Fibroblast of lung (primary cell): ENCODE results near the gene TMED9. TPM values are rescaled to one million over a fixed set of nuclear protein-coding genes. Genes with fewer than 3 reads are reported as not detected.
"Not testable (repeated sequence)": the region's sequence is repeated elsewhere in the genome, so short reads cannot be mapped to it uniquely, and the experiment has no call there.

Source experiments
- DNase-seq, 2 donors: peaks; one replicate each; pipeline versions ENCODE4 v3.0.0 to v3.0.0-alpha.2; 2010; ENCODE audit warnings: low read depth in 2 of 2
- H2AFZ ChIP-seq: 2 replicates; pipeline ENCODE4 v1.5.1; 2012; ENCODE audit warnings: low read length, control low read depth, inconsistent platforms
- H3K27ac ChIP-seq: 2 replicates; pipeline ENCODE4 v1.5.1; 2011; ENCODE audit warnings: low read length, control low read depth; ENCODE audit not compliant: insufficient read depth
- H3K27me3 ChIP-seq: 2 replicates; pipeline ENCODE4 v1.5.1; 2011; ENCODE audit warnings: mild to moderate bottlenecking, low read length; ENCODE audit not compliant: control insufficient read depth, insufficient read depth
- H3K36me3 ChIP-seq: 2 replicates; pipeline ENCODE4 v1.5.1; 2011; ENCODE audit warnings: low read length; ENCODE audit not compliant: control insufficient read depth, insufficient read depth
- H3K4me1 ChIP-seq: 2 replicates; pipeline ENCODE4 v1.5.1; 2011; ENCODE audit warnings: low read length; ENCODE audit not compliant: control insufficient read depth, insufficient read depth; ENCODE audit errors: extremely low read depth
- H3K4me2 ChIP-seq: 2 replicates; pipeline ENCODE4 v1.5.1; 2011; ENCODE audit warnings: low read length, control low read depth; ENCODE audit not compliant: insufficient read depth; ENCODE audit errors: extremely low read depth
- H3K4me3 ChIP-seq, 4 experiments: fragments of 200-600 bp in 1 of 4; sonication (generic) in 1 of 4; replicated peaks in 1 of 4; 2 replicates each; pipeline ENCODE4 v1.5.1; 2011 to 2016; ENCODE audit warnings: low read length in 4 of 4, low read depth in 3 of 4, mild to moderate bottlenecking in 3 of 4, control low read depth in 2 of 4, inconsistent platforms in 1 of 4, mixed read lengths in 1 of 4; ENCODE audit not compliant: insufficient read depth in 1 of 4; ENCODE audit errors: control extremely low read depth in 1 of 4
- H3K79me2 ChIP-seq: 2 replicates; pipeline ENCODE4 v1.5.1; 2012; ENCODE audit warnings: mild to moderate bottlenecking, low read length, inconsistent platforms; ENCODE audit not compliant: control insufficient read depth, insufficient read depth
- H3K9ac ChIP-seq: 2 replicates; pipeline ENCODE4 v1.5.1; 2011; ENCODE audit warnings: mild to moderate bottlenecking, low read length, control low read depth; ENCODE audit not compliant: insufficient read depth
- H3K9me3 ChIP-seq: 2 replicates; pipeline ENCODE4 v1.5.1; 2012; ENCODE audit warnings: low read depth, low read length; ENCODE audit not compliant: control insufficient read depth, insufficient read depth
- H4K20me1 ChIP-seq: 2 replicates; pipeline ENCODE4 v1.5.1; 2011; ENCODE audit warnings: low read length; ENCODE audit not compliant: control insufficient read depth, insufficient read depth; ENCODE audit errors: extremely low read depth
- CTCF ChIP-seq, 2 donors: IDR thresholded peaks in 1 of 2; conservative IDR thresholded peaks in 1 of 2; 1 replicate in 1 of 2; 2 replicates in 1 of 2; pipeline ENCODE4 v1.5.1; 2011 to 2012; ENCODE audit warnings: low read length in 2 of 2, control low read depth in 1 of 2, inconsistent platforms in 1 of 2, low read depth in 1 of 2, mild to moderate bottlenecking in 1 of 2
- EZH2 ChIP-seq: IDR thresholded peaks from 2 replicates; pipeline ENCODE4 v1.5.1; 2012; ENCODE audit warnings: low read length, control low read depth, mild to moderate bottlenecking; ENCODE audit errors: missing control alignments
- polyA plus RNA-seq, 2 donors: library from polyadenylated mRNA; depleted of rRNA in 1 of 2; stranded (reverse) in 1 of 2; unstranded in 1 of 2; fragments of >200 nt; gene quantifications; 2 replicates each; pipeline ENCODE4 v1.2.1, GENCODE V29; 2011 to 2012; ENCODE audit warnings: missing spikeins in 1 of 2
- total RNA-seq: library from RNA; depleted of rRNA; stranded (reverse); fragments of >200 nt; gene quantifications from 2 replicates; pipeline ENCODE4 v1.2.1, GENCODE V29; 2014

The TMED9 gene
- total and polyA plus RNA-seq, 2 donors (not counting 1 experiment from before 2014, with no cell fraction given) = 139 to 355 TPM

DNA sequence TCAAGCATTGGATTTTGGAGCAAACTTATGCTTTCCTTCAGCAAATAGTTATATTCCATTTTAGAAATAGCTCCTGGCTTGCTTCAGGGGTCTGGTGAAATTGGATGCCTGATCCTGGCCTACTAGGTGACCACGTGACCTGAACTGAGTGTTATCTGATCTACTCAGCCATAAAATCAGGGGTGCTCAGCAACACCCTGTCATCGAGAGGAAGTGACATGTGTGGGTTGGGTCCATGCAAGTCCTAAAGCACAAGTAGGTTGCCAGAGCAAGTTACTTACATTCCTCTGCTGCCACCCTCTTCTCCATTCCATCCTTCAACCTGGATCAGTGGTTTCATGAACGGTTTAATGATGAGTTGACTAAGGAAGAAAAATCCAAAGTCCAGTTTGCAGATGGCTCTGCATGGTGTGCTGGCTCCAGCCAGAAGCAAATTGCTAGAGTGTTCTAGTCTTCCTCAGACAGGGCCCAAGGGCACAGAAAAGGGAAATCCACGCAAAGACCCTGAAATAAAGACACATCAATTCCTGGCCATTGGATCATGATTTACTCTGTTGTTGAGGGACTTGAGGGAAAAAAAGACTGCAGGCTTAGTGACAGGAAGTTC, 34.9 kb upstream of the TMED9 start:
- Histone ChIP-seq H3K27ac (no peak overlapping the region), H3K9me3 (no peaks in the 10 kb centered on the region), H4K20me1 (no peaks in the 10 kb centered on the region), H3K4me2 (no peak overlapping the region), H3K4me3 (no peak overlapping the region), H3K27me3 (no peaks in the 10 kb centered on the region), H3K36me3 (no peaks in the 10 kb centered on the region), H3K9ac (no peak overlapping the region), H3K79me2 (peaks cover 20% of the 10 kb centered on the region), H3K4me1 (no peaks in the 10 kb centered on the region), H2AFZ (no peak overlapping the region)
- peak in 1 of 2 donors; percentile 52 for DNase-seq
- TF ChIP-seq EZH2 (no peak), CTCF (conservative IDR thresholded peaks at IDR 0.05 in 1 of 2, IDR thresholded peaks at IDR 0.05 in 1 of 2; ENCODE audit: low read depth in 1 of 2, low read length in 2 of 2) (no peak)

GRCh38 chr5:177557796-177558195, 34.2 kb upstream of the TMED9 start:
- TF ChIP-seq EZH2 (no peak), CTCF (conservative IDR thresholded peaks at IDR 0.05 in 1 of 2, IDR thresholded peaks at IDR 0.05 in 1 of 2; ENCODE audit: low read depth in 1 of 2, low read length in 2 of 2) (no peak)
- no peaks in the 10 kb centered on the region for H3K4me1 ChIP-seq
- no peak overlapping the region for H3K9ac ChIP-seq
- H3K4me2 ChIP-seq = no peak overlapping the region
- H3K36me3 ChIP-seq = no peaks in the 10 kb centered on the region
- no peak overlapping the region for H3K4me3 ChIP-seq
- no peak overlapping the region for H3K27ac ChIP-seq
- no peaks in the 10 kb centered on the region for H4K20me1 ChIP-seq
- H2AFZ ChIP-seq = no peak overlapping the region
- no peak for DNase-seq
- no peaks in the 10 kb centered on the region for H3K9me3 ChIP-seq
- peaks cover 13% of the 10 kb centered on the region for H3K79me2 ChIP-seq
- no peaks in the 10 kb centered on the region for H3K27me3 ChIP-seq

- not testable (repeated sequence) for H2AFZ ChIP-seq, H3K9me3 ChIP-seq, H3K36me3 ChIP-seq, DNase-seq, H3K4me1 ChIP-seq, H3K4me3 ChIP-seq, H3K9ac ChIP-seq, H4K20me1 ChIP-seq, H3K27ac ChIP-seq, H3K79me2 ChIP-seq, H3K4me2 ChIP-seq, H3K27me3 ChIP-seq
Observed at GRCh38 chr5:177559446-177559941, 32.5 kb upstream of the TMED9 start.
